IPS-20b (cell line): ENCODE results near the gene ZNF674.
"Not testable (repeated sequence)": the region's sequence is repeated elsewhere in the genome, so short reads cannot be mapped to it uniquely, and the experiment has no call there.

Experiments used
- H3K27ac ChIP-seq: one replicate; pipeline ENCODE4 v1.5.1; 2013; ENCODE audit warnings: low read length
- H3K27me3 ChIP-seq: 2 replicates; pipeline ENCODE4 v1.6.1; 2013; ENCODE audit warnings: mild to moderate bottlenecking, low read length, inconsistent platforms; ENCODE audit not compliant: insufficient read depth
- H3K36me3 ChIP-seq: 2 replicates; pipeline ENCODE4 v1.6.1; 2013; ENCODE audit warnings: low read depth, mild to moderate bottlenecking, inconsistent platforms, low read length, moderate library complexity; ENCODE audit not compliant: insufficient read depth
- H3K4me1 ChIP-seq: 2 replicates; pipeline ENCODE4 v1.6.1; 2013; ENCODE audit warnings: mild to moderate bottlenecking, control low read depth, inconsistent platforms, low read length, moderate library complexity; ENCODE audit not compliant: insufficient read depth
- H3K4me3 ChIP-seq: 2 replicates; pipeline ENCODE4 v1.5.1; 2013; ENCODE audit warnings: mild to moderate bottlenecking, low read length, inconsistent platforms
- H3K9ac ChIP-seq: 2 replicates; pipeline ENCODE4 v1.6.1; 2013; ENCODE audit warnings: low read depth, mild to moderate bottlenecking, inconsistent platforms, low read length, moderate library complexity
- H3K9me3 ChIP-seq: 2 replicates; pipeline ENCODE4 v1.6.1; 2013; ENCODE audit warnings: mild to moderate bottlenecking, low read depth, low read length, inconsistent platforms; ENCODE audit not compliant: insufficient read depth

ZNF674 gene

GRCh38 chrX:46530404-46530908 is 14.8 kb downstream of the ZNF674 start:
- H3K9me3 ChIP-seq, H3K27ac ChIP-seq, H3K9ac ChIP-seq: not testable (repeated sequence)

DNA sequence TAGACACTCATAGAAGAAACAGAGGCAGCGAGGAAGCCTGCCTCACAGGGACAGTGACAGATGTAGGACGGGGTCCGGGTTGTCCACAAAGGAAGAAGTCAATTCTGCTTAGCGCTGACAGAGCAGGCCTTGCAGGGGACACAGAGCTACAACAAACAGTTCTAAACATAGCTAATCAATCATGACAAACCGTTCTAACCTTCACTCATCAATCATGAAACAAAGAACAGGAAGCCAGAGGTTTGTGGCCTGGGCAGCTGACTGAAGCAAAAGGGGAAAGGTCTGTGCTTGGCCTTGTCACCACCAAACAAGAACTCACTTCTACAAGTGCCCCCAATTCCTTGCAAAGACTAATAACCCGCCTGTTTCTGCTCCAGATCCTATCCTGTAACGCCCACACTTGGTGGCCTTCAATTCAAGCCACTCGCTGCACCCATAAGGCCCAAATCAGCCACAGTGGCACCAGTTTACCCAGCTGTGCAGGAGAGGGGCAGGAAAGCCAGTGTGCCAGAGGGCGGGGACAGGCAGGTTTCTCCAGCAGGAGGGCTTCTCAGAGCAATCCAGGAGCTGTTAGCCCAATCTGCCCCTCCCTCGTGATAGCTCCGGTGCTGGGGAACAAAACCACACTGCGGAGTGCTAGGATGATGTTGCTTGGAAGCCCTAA is 15.3 kb downstream of the ZNF674 start:
- H3K4me3 ChIP-seq, H3K36me3 ChIP-seq, H3K9me3 ChIP-seq, H3K27me3 ChIP-seq, H3K9ac ChIP-seq, H3K4me1 ChIP-seq, H3K27ac ChIP-seq: not testable (repeated sequence)

More at GRCh38 chrX:46530404-46530908, 14.8 kb downstream of the ZNF674 start:
- H3K4me1 ChIP-seq, H3K4me3 ChIP-seq, H3K27me3 ChIP-seq, H3K36me3 ChIP-seq: not testable (repeated sequence)

DNA sequence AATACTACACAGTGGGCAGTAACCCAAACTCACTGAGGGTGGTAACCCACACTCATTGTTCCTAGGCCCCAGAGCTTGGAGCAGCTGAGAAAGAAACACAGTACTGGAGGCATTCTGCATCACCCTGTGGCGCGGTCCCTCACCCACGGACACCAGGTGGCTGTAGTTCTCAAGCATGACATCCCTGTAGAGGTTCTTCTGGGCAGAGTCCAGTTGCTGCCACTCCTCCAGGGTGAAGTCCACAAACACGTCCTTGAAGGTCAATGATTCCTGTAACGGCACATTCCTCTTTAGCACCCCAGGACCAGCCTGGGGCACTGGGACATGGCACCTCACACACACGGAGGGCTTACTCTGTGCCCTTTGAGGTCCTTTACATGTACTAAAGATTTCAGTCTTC is 16.6 kb downstream of the ZNF674 start:
- H3K4me1 ChIP-seq, H3K9ac ChIP-seq, H3K36me3 ChIP-seq, H3K4me3 ChIP-seq, H3K27me3 ChIP-seq, H3K9me3 ChIP-seq, H3K27ac ChIP-seq: not testable (repeated sequence)

GRCh38 chrX:46506076-46506475 is 39.1 kb downstream of the ZNF674 start:
- Histone ChIP-seq H3K36me3 (peaks cover 8% of the 10 kb centered on the region; the same call in 1 of the 2 replicates), H3K9me3 (peaks cover 11% of the 10 kb centered on the region), H3K4me1 (no peaks in the 10 kb centered on the region)

GRCh38 chrX:46502848-46503247 is 42.4 kb downstream of the ZNF674 start:
- Histone ChIP-seq H3K4me1 (no peaks in the 10 kb centered on the region), H3K27me3 (no peaks in the 10 kb centered on the region), H3K9me3 (peaks cover 38% of the 10 kb centered on the region), H3K9ac (no peak overlapping the region), H3K27ac (no peak overlapping the region), H3K36me3 (peaks cover 21% of the 10 kb centered on the region; the same call in 1 of the 2 replicates), H3K4me3 (no peak overlapping the region)

More at GRCh38 chrX:46506076-46506475, 39.1 kb downstream of the ZNF674 start:
- no peak overlapping the region for H3K27ac ChIP-seq
- no peak overlapping the region for H3K4me3 ChIP-seq
- no peak overlapping the region for H3K9ac ChIP-seq
- H3K27me3 ChIP-seq = no peaks in the 10 kb centered on the region

DNA sequence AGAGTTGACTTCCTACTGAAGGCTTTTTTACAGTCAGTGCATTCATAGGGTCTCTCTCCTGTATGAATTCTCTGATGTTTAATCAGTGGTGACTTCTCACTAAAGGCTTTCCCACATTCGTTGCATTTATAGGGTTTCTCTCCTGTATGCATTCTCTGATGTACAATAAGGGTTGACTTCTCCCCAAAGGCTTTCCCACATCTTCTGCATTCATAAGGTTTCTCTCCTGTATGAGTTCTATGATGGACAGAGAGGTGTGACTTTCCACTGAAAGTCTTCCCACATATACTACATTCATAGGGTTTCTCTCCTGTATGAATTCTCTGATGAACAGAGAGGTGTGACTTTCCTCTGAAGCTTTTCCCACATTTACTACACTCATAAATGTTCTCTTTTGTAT is 45.2 kb downstream of the ZNF674 start:
- peaks cover 49% of the 10 kb centered on the region for H3K9me3 ChIP-seq
- H3K4me3 ChIP-seq = no peak overlapping the region
- no peaks in the 10 kb centered on the region for H3K4me1 ChIP-seq
- H3K27ac ChIP-seq = no peak overlapping the region
- no peak overlapping the region for H3K9ac ChIP-seq
- H3K27me3 ChIP-seq = no peaks in the 10 kb centered on the region
- peaks cover 21% of the 10 kb centered on the region; the same call in 1 of the 2 replicates for H3K36me3 ChIP-seq

- H3K27ac ChIP-seq = peak overlapping the region; percentile 56
- H3K4me1 ChIP-seq = peaks cover 3% of the 10 kb centered on the region; the same call in 1 of the 2 replicates
- no peak overlapping the region; the same call in 1 of the 2 replicates for H3K9ac ChIP-seq
- no peaks in the 10 kb centered on the region for H3K36me3 ChIP-seq
- peaks cover 11% of the 10 kb centered on the region; the same call in 1 of the 2 replicates for H3K9me3 ChIP-seq
- H3K27me3 ChIP-seq = no peaks in the 10 kb centered on the region
- H3K4me3 ChIP-seq = no peak overlapping the region; the same call in 1 of the 2 replicates
Observed at GRCh38 chrX:46488712-46489111, 56.5 kb downstream of the ZNF674 start.

DNA sequence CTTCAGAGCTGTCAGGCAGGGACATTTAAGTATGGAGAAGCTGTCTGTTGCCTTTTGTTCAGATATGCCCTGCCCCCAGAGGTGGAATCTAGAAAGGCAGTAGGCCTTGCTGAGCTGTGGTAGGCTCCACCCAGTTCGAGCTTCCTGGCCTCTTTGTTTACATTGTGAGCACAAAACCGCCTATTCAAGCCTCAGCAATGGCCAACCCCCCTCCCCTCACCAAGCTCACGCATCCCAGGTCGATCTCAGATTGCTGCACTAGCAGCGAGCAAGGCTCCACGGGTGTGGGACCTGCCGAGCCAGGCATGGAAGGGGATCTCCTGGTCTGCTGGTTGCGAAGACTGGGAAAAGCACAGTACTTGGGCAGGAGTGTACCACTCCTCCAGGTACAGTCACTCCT is 59.3 kb downstream of the ZNF674 start:
- no peaks in the 10 kb centered on the region for H3K36me3 ChIP-seq

GRCh38 chrX:46478634-46479033 is 66.6 kb downstream of the ZNF674 start:
- not testable (repeated sequence) for H3K4me3 ChIP-seq

More for the DNA sequence above, 59.3 kb downstream of the ZNF674 start:
- H3K4me1 ChIP-seq = peaks cover 3% of the 10 kb centered on the region; the same call in 1 of the 2 replicates
- no peak overlapping the region for H3K4me3 ChIP-seq
- H3K9ac ChIP-seq = no peak overlapping the region; the same call in 1 of the 2 replicates
- no peaks in the 10 kb centered on the region for H3K27me3 ChIP-seq
- no peak overlapping the region for H3K27ac ChIP-seq
- peaks cover 8% of the 10 kb centered on the region; the same call in 1 of the 2 replicates for H3K9me3 ChIP-seq

GRCh38 chrX:46477435-46477834 is 67.8 kb downstream of the ZNF674 start:
- H3K36me3 ChIP-seq = peaks cover 4% of the 10 kb centered on the region; the same call in 1 of the 2 replicates
- H3K27me3 ChIP-seq = no peaks in the 10 kb centered on the region
- no peak overlapping the region for H3K4me3 ChIP-seq
- no peak overlapping the region for H3K27ac ChIP-seq
- no peaks in the 10 kb centered on the region; the same call in 1 of the 2 replicates for H3K9me3 ChIP-seq
- H3K4me1 ChIP-seq = no peaks in the 10 kb centered on the region
- no peak overlapping the region for H3K9ac ChIP-seq

More at GRCh38 chrX:46478634-46479033, 66.6 kb downstream of the ZNF674 start:
- H3K9me3 ChIP-seq, H3K27ac ChIP-seq, H3K4me1 ChIP-seq, H3K36me3 ChIP-seq, H3K27me3 ChIP-seq, H3K9ac ChIP-seq: not testable (repeated sequence)

- H3K27me3 ChIP-seq = no peaks in the 10 kb centered on the region
- peaks cover 25% of the 10 kb centered on the region for H3K36me3 ChIP-seq
- no peaks in the 10 kb centered on the region for H3K4me1 ChIP-seq
- no peak overlapping the region for H3K4me3 ChIP-seq
- H3K27ac ChIP-seq = no peak overlapping the region
- no peak overlapping the region for H3K9ac ChIP-seq
- H3K9me3 ChIP-seq = no peaks in the 10 kb centered on the region
Observed at GRCh38 chrX:46465203-46465602, 80.0 kb downstream of the ZNF674 start.

DNA sequence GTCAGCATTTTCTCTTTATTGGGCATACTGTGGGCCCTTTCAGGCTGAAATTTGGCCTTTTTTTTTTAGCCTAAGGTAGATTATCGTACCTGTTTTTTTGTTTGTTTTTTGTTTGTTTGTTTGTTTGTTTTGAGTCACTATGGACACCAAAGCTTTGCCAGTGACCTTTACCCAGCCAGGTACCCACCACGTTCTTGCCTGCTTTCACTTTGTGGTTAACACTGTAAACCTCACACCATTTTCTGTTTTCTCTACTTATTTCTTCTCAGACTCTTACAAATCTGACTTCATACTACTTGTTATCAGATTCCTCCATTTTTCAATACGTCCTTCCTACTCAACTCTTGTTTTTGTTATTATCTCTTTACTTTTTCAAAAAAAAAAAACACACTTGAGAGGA is 81.5 kb downstream of the ZNF674 start:
- no peak overlapping the region for H3K27ac ChIP-seq
- no peak overlapping the region for H3K9ac ChIP-seq
- H3K4me3 ChIP-seq = no peak overlapping the region
- H3K4me1 ChIP-seq = no peaks in the 10 kb centered on the region; the same call in 1 of the 2 replicates
- H3K9me3 ChIP-seq = no peaks in the 10 kb centered on the region
- H3K36me3 ChIP-seq = peaks cover 22% of the 10 kb centered on the region
- no peaks in the 10 kb centered on the region for H3K27me3 ChIP-seq
